ENCODE data around the gene AP1M2.
"Not testable (repeated sequence)": the region's sequence is repeated elsewhere in the genome, so short reads cannot be mapped to it uniquely, and the experiment has no call there.

Gene AP1M2

DNA sequence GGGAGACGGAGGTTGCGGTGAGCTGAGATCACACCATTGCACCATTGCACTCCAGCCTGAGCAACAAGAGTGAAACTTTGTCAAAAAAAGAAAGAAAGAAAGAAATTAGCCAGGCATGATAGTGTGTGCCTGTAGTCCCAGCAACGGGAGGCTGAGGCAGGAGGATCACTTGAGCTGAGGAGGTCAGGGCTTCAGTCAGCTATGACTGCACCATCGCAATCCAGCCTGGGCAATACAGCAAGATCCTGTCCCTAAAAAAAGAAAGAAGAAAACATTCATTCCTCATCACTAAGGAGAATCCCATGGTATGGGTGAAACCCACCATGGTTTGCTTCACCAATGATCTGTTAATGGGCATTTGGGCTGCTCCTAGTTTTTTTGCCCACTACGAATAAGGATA lies 13.0 kb upstream of the AP1M2 start:
- no peak for DNase-seq

DNA sequence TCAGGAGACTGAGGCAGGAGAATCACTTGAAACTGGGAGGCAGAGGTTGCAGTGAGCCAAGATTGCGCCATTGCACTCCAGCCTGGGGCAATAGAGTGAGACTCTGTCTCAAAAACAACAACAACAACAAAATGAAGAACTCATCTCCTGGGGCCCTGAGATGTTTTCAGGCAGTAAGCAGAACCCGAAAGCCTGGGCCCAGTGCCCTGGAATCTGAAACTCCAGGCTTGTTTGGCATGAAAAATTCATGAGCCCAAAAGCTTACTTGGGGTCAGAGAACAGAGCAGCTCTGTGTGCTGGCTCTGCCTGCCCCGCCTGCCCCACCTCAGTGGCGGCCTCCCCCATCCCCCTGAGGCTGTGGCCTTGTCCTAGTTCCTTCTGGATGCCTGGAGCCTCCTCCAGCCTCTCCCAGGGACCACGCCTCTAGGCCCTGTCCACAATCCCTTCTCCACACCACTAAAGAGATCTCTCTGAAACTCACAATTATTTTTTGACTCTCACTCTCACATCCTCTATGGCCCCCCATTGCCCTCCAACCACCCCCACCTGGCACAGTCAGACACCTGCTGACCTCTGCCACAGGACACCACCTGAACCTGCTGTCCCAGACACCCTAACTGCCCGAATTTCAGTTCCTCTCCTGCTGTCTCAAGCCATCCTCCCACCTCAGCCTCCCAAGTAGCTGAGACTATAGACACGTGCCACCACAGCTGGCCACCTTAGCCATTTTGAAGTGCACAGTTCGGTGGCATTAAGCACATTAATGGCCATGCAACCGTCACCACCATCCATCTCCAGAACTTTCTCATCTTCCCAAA lies 6.9 kb upstream of the AP1M2 start:
- no peak for DNase-seq

DNA sequence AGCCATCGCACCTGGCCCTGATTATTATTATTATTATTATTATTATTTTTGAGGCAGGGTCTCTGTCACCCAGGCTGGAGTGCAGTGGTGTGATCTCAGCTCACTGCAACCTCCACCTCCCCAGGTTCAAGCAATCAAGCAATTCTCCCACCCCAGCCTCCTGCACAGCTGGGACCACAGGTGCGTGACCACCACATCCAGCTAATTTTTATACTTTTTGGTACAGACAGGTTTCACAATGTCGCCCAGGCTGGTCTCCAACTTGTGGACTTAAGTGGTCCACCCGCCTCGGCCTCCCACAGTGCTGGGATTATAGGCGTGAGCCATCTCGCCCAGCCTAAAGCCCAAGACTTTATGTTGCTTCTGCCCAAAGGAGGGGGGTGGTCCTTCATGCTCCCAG lies 6.0 kb upstream of the AP1M2 start:
- DNase-seq: no peak

DNA sequence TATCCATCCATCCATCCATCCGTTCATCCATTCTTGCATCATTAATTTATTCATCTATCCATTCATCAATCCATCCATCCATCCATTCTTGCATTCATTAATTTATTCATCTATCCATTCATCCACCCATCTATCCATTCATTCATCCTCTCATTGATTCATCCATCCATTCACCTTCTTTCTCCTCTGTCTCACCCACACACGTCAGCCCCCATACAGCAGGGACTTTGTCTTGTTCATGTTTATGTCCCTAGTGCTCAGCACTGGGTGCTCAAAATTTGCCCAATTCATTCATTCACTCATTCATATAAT lies 683 bp upstream of the AP1M2 start:
- no peak for DNase-seq

DNA sequence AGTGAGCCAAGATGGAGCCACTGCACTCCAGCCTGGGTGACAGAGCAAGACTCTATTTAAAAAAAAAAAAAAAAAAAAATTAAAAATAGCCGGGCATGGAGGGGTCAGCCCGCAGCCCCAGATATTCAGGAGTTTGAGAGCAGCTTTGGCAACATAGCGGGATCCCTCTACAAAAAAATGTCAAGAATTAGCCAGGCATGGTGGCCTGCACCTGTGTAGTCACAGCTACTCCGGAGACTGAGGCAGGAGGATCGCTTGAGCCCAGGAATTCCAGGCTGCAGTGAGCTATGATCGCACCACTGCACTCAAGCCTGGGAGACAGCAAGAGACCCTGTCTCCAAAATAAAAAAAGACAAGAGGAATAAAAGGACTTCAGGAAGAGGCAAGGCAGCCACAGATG lies 716 bp downstream of the AP1M2 start:
- no peak for DNase-seq

DNA sequence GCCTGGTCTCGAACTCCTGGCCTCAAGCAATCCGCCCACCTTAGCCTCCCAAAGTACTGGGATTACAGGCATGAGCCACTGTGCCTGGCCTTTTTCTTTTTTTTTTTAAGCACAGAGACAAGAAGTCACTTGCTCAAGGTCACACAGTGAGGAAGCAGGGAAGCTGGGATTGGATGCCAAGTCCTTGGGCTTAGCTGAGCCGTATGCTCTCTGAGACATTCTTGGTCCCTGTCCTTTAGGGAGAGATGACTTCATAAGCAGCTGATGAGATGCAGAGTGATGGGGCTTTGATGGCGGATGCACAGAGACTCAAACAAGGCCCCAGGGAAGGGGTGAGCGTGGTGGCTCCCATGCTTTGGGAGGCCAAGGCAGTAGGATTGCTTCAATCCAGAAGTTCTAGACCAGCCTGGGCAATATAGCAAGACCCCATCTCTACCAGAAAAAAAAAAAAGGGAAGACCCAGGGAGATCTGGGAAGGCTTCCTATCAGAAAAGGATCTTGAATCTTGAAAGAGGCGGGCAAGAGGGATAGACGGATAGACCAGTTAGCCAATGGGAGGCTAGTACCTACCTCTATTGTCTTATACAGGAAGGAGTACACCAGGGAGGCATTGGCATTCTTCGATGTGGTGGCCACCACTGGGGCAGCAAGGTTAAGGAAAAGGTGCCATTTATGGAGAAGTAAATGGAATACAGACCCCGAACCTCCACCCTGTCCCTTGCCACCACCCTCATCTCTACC lies 3.9 kb downstream of the AP1M2 start:
- DNase-seq: no peak

DNA sequence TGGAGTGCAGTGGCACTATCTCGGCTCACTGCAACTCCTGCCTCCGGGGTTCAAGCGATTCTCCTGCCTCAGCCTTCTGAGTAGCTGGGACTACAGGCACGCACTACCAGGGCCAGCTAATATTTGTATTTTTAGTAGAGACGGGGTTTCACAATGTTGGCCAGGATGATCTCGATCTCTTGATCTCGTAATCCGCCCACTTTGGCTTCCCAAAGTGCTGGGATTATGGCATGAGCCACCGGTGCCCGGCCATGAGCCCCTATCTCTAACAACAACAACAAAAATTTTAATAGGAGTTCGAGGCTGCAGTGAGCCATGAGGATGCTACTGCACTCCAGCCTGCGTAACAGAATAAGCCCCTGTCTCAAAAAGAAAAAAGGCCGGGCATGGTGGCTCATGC lies 5.0 kb downstream of the AP1M2 start:
- DNase-seq: no peak

DNA sequence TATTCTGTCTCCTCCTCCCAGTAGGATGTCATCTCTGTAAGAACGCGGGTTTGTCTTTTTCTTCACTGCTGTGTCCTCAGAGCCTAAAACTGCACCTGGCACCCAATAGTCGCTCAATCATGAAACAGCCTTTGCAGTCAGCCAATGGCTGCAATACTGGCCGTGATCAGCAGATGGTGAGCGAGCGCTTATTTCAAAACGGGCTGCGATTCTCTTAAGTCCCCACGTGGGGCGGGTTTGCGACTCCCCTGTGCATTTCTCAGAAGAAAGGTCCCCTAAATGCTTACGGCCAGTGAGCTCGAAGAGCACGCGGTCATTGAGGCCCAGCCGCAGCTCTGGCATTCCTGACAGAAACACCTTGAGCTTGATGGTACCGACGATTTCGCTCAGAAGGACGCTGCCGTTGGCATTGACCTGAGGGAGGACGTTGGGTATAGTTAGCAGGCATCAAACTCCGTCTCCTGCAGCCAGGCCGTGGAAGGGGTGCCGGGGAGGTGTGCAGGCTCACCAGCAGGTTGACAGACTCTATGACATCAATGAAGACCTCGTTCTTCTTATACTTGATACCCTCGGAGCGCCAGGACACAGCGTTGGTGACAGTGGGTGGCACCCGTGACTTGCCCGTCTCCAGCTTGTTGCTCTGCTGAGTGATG lies 6.0 kb downstream of the AP1M2 start:
- DNase-seq: peak; percentile 88

DNA sequence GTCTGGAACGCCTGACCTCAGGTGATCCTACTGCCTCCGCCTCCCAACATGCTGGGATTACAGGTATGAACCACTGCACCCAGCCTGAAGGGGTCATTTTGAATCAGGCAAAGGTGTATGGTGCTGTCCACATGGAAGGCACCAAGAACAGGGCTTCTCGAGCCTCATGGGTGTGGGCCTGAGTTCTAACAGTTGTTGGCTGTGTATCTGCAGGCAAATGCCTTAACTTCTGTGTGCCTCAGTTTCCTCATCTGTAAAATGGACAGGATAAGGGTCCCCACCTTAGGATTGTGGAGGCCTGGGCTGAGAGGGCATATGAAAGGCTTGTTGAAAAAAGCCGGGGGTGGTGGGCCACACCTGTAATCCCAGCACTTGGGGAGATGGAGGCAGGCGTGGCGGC lies 9.2 kb downstream of the AP1M2 start:
- DNase-seq: no peak

DNA sequence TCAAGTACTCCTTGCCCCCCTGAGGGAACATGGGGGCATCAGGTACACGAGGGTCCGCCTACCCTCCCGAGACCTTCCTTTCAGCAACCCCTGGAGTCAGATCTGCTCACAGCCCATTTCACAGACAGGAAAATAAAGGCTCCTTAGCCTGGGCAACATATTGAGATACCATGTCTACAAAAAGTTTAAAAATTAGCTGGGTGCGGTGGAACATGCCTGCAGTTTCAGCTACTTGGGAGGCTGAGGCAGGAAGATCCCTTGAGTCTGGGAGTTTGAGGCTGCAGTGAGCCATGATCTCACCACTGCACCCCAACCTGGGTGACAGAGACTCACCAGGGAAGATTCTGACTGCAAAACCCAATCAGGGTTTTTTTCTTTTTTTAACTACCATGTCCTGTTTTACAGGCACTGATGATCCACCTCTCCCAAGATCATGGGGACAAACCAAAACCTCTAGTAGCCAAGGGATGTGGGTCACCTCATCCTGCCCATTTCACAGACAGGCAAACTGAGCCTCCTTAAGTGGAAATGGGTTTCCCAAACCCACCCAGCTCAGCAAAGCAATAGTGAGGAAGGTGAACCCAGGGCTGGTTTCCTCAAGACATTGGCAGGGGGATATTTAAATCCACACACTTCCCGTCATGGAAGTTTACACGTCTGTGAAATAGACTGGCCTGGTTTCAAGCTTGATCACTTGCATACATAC lies 11.9 kb downstream of the AP1M2 start:
- DNase-seq: no peak

DNA sequence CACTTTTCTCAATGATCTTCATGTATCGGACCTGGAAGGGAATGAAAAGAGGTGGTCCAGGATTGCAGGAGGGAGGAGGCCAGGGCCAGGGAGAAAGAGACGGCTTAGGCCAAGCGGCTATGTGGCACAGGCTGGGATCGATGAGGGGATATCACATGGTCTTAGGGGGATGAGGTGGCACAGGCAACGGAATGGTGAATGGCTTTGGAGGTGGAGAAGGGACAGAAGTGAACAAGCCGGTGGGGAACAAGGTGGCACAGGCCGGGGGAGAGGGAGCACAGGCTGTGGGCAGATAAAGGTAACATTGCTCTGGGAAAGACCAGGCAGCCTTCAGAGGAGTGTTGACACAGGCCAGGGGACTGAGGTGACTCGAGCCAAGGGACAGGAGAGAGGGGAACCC lies 12.7 kb downstream of the AP1M2 start:
- no peak for DNase-seq

DNA sequence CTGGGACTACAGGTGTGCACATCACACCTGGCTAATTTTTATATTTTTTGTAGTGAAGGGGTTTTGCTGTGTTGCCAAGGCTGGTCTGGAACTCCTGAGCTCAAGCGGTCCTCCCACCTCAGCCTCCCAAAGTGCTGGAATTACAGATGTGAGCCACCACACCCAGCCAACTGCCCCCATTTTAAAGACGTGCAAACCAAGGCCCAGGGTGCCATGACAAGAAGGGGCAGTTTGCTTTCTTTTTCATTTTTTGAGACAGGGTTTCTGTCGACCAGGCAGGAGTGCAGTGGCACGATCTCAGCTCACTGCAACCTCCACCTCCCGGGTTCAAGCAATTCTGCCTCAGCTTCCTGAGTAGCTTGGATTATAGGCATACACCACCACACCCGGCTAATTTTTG lies 13.3 kb downstream of the AP1M2 start:
- not testable (repeated sequence) for DNase-seq

DNA sequence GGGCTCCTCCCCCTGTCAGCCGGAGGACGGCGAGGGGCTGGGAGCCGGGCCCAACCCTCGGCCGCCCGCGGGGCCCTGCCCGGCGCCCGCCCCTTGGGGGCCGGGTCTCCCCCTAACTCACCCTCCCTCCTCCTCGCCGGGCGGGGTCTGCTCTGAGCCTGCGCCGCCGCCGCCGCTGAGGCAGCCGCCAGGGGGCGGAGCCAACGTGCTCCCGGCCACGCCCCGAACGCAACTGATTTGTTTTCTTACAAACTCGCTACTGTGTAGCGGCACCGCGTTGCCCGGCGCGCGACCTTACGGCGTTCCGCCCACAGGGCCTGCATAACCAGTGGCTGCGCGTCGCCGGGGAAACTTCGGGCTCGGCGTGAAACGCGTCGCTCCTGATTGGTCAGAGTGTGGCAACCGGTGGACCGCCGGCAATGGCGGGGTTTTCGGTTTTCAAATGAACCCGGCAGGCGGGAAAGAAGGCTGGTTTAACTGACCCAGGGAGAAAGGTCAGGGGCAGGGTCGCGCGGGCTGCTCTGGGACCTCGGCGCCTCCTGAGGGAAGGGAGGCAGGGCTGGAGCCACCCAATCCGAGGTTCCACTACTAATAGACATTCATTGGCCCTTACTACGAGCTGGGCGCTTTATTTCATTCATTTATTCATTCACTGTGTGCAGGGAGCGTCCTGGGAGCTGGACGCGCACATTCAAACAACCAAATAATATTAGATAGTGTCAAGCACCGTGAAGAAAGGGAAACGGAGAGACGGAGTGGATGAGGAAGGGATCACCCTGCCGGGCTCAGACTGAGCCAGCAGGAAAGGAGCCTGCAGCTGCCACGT lies 18.1 kb downstream of the AP1M2 start, which contains the start of gene CDKN2D:
TSS of gene CDKN2D (minus strand) at position 154 of the 826 bp plus-strand sequence. CDS start 326 bp downstream, outside the sequence.
- peak; percentile 100 for DNase-seq

DNA sequence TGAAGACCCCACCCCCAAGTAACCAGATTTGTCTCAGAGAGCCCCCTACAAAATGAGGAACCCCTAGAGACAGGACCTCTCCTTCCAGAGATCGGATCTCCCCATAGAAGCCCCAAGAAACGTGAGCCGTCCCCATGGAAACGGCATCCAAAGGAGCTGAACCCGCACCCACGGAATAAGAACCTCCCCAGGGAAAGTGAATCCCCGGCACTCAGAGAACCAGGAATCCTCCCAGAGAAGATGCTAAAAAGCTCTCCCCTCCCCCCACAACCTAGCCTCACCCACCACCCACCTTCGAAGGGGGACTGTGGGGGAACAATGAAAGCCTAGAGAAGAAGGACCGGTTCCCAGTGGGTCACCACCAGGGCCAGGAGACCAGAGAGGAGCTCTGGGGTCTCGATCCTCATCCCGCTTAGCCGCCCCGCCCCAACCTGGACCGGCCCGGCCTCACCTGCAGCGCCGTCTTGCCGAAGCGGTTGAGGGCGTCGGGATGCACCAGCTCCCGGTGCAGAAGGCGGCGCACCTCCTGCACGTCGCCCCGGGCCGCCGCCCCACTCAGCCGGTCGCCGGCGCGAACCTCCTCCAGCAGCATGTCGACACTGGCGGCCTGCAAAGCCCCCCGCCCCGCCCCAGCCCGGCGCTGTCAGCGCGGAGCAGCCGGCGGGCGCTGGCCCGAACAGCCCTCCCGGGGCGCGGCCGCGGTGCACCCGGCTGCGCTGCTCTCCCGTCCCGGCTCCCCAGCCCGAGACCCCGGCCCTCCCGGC lies 18.9 kb downstream of the AP1M2 start:
- peak; percentile 55 for DNase-seq

DNA sequence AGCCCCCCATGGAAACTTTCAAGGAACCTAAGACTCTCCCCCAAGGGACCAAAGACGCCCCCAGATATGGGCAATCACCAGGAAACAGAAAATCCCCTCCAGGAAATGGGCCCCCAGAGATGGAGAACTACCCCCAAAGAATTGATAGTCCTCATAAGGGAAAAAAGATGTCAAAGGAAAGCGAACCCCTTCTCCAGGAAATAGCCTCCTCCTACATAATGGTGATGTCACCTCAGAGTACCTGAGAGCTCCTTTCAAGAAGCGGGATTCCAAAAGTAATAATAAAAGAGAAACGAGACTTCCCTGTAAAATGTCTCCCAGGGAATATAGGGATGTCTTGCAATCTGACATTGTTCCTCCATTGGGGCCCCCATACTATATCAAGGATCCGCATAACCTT lies 19.5 kb downstream of the AP1M2 start:
- peak; percentile 30 for DNase-seq

DNA sequence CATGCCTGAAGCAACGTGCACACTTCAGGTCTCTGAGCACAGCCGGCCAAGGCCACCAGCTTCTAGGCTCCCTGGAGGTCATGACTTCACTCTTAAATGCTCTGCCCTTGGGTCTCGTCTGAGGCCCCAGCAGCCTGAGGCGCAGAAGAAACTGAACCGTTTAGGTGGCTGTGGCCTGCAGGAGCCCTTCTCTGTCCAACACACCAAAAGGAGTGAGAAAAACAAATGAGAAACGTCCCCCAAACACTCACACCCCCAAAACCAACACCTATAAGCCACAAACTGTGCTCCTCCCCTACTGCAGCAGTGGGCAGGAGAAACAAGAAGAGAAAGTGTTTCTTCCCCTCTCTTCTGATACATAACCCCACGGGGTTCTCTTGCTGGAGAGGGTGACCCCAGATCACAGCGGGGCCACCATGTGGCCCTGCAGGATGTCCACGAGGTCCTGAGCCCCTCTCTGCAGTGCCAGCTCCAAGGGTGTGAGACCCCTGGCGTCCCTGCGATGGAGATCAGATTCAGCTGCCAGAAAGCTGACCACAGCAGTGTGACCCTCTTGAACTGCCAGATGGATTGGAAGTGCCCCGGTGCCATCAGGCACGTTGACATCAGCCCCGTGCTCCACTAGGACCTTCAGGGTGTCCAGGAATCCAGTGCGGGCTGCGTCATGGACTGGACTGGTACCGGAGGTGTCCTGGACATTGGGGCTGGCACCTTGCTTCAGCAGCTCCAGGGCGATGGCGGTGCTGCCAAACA lies 20.3 kb downstream of the AP1M2 start:
- DNase-seq: peak; percentile 76

DNA sequence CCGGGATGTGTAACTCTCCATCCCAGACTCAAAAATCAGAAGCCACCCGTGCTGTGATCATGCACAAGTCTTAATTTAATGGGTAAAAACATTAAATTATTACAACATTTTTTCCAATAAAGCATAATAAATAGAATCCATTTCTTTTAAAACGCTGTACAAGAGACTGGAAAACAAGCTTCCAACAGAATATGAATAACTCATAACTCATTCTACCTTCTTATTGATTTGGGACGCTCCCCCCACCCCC lies 20.8 kb downstream of the AP1M2 start:
- no peak for DNase-seq

DNA sequence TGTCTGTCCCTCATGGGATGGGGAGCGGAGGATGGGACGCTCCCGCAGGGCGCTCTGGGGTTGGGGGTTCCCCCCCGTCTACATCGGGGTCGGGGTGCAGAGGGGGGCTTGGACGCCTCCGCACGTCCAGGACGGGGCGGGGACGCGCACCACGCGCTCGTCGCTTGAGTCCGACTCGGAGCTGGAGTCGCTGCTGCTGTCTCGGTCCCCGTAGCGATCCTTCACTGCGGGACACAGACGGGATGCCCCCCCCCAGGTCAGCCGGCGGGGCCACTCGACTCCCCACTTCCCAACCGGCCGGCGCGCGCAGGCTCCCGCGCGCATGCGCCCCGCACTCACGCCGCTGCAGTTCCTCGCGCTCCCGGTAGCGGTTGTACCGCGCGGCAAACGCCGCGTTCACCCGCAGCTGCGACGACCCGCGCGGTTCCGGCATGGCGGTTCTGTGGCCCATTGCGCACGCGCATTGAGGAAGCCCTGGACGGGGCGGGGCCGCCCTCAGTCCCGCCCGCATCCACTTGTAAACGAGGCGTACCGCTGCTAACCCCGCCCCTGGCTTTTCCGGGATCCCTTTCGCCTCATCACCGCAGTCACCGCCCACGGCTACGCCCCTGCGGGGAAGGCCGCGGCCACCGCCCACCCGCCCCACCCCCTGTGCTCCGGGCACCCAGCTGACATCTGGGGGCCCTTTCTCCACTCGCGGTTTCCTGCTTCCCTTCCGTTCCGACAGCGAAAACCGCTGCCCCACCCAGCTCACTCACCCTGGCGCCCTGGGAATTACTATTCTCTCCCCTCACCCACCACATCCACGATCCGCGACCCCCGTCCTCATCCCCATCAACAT lies 21.3 kb downstream of the AP1M2 start, which contains the start of gene KRI1:
TSS of gene KRI1 (minus strand) at position 444 of the 841 bp plus-strand sequence. CDS start at position 433, 11 bp downstream.
- DNase-seq: peak; percentile 100

DNA sequence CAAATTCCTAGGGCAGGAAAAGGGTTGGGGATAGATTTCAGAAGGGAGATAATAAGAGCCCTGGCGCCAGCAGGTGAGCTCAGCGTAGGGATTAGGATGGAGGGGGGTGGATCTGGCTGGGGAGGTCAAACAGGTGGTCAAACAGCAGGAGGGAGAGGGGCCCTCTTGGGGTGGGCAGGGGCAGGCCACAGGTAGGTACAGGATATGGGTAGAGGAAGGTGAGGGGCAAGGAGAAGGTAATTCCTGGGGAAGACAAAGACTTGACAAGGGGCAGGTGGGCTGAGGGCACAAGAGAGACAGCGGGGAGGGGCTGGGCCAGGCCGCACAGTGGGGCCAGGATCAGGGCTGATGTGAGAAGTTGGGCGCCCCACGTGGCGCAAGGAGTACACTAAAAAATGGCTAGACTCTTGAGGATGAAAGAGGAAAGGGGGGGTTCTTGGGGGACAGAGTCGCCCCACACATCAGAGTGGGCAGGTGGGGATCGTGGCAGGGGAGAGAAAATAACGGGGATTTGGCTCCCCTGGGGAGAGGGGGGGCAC lies 22.0 kb downstream of the AP1M2 start:
- DNase-seq: peak; percentile 73

DNA sequence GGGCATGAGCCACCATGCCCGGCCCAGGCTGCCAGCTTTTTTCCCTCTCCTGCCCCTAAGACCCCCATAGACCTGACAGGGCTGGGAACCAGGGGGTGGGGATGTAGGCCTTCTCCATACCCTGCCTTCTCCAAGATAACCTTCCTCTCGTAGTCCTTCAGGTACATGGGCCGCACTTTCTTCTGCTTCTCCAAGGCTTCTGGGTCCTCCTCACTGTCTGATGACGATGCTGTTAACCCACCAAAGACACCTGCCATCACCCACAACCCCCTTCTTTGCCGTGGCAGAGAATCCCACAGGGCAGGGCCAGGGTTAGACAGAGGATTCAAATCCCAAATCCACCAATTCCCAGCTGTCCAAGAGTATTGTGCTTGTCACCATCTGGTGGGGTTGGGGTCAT lies 24.5 kb downstream of the AP1M2 start:
- DNase-seq: no peak

Data from activated CD4-positive, alpha-beta T cell treated with anti-CD3 and anti-CD28 coated beads, Interleukin-10, Interleukin-2, amounts not matched to agents 100 ng/mL and 50 ng/mL, durations not matched to agents 16 hours and 8 hours (primary cell).